GM23338 (cell line): ENCODE results near the gene S100A11.

Source experiments
- EZH2 ChIP-seq: fragments of 200-600 bp; sonication (generic); IDR thresholded peaks from one replicate; pipeline ENCODE4 v1.8.0; 2017; ENCODE audit warnings: antibody characterized with exemption, mild to moderate bottlenecking, low read depth; ENCODE audit not compliant: unreplicated experiment
- TF ChIP-seq, protein P1 (sequence below), 2 experiments: fragments of 200-600 bp in 1 of 2; sonication (generic) in 1 of 2; conservative IDR thresholded peaks; 2 replicates each; pipeline versions ENCODE4 v1.5.1 to v1.6.1; 2016 to 2017; ENCODE audit warnings: antibody characterized with exemption in 2 of 2, low read depth in 2 of 2, mild to moderate bottlenecking in 2 of 2, moderate library complexity in 1 of 2

GRCh38 chr1:151995774-151996173 lies 41.0 kb downstream of the S100A11 start:
- TF ChIP-seq, protein P1, sequence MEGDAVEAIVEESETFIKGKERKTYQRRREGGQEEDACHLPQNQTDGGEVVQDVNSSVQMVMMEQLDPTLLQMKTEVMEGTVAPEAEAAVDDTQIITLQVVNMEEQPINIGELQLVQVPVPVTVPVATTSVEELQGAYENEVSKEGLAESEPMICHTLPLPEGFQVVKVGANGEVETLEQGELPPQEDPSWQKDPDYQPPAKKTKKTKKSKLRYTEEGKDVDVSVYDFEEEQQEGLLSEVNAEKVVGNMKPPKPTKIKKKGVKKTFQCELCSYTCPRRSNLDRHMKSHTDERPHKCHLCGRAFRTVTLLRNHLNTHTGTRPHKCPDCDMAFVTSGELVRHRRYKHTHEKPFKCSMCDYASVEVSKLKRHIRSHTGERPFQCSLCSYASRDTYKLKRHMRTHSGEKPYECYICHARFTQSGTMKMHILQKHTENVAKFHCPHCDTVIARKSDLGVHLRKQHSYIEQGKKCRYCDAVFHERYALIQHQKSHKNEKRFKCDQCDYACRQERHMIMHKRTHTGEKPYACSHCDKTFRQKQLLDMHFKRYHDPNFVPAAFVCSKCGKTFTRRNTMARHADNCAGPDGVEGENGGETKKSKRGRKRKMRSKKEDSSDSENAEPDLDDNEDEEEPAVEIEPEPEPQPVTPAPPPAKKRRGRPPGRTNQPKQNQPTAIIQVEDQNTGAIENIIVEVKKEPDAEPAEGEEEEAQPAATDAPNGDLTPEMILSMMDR (conservative IDR thresholded peaks at IDR 0.05; ENCODE audit: low read depth in 2 of 2), result no peak
- TF ChIP-seq EZH2, result no peak
